CD4-positive, alpha-beta memory T cell (primary cell): ENCODE results near the gene POU2F3. TPM values are rescaled to one million over a fixed set of nuclear protein-coding genes. Genes with fewer than 3 reads are reported as not detected.
A peak's percentile ranks its signal among the peaks of the same experiment; 100 is the strongest.
"Not testable (repeated sequence)": the region's sequence is repeated elsewhere in the genome, so short reads cannot be mapped to it uniquely, and the experiment has no call there.

Source experiments
- CTCF ChIA-PET: fragments of 350-600 bp; sonication (Branson Sonifier 250); formaldehyde crosslinking; loops from one replicate; lab custom pipeline; 2021; ENCODE audit warnings: inconsistent platforms; ENCODE audit not compliant: partially characterized antibody; lab: Charles Lee
- POLR2A ChIA-PET: fragments of 350-600 bp; sonication (Branson Sonifier 250); formaldehyde crosslinking; loops from one replicate; lab custom pipeline; 2021; ENCODE audit not compliant: partially characterized antibody; lab: Charles Lee
- DNase-seq, 5 donors: peaks; one replicate each; pipeline versions ENCODE4 v3.0.0 to v3.0.0-alpha.2; 2020 to 2022; ENCODE audit warnings: mixed read lengths in 1 of 5
- H3K27ac ChIP-seq: one replicate; pipeline ENCODE4 v1.7.0; 2013; ENCODE audit warnings: low read depth, low read length
- H3K27me3 ChIP-seq: 2 replicates; pipeline ENCODE4 v1.7.0; 2013; ENCODE audit warnings: mild to moderate bottlenecking, low read length, moderate library complexity; ENCODE audit not compliant: insufficient read depth
- H3K36me3 ChIP-seq: 2 replicates; pipeline ENCODE4 v1.7.0; 2013; ENCODE audit warnings: mild to moderate bottlenecking, low read length, moderate library complexity; ENCODE audit not compliant: insufficient read depth
- H3K4me1 ChIP-seq: 2 replicates; pipeline ENCODE4 v1.7.0; 2013; ENCODE audit warnings: mild to moderate bottlenecking, low read length, moderate library complexity; ENCODE audit not compliant: insufficient read depth
- H3K4me3 ChIP-seq, 2 donors: one replicate each; pipeline ENCODE4 v1.7.0; 2013; ENCODE audit warnings: low read length in 2 of 2, mild to moderate bottlenecking in 1 of 2
- H3K9me3 ChIP-seq, 2 donors: one replicate each; pipeline ENCODE4 v1.7.0; 2013; ENCODE audit warnings: low read length in 2 of 2, control low read depth in 1 of 2; ENCODE audit not compliant: control insufficient read depth in 1 of 2
- H3K27ac Mint-ChIP-seq, 7 donors: one replicate each; pipeline ENCODE4 v1.8.0; 2020 to 2021; ENCODE audit warnings: mixed read lengths in 7 of 7, mild to moderate bottlenecking in 6 of 7, inconsistent platforms in 3 of 7, moderate library complexity in 3 of 7
- H3K27me3 Mint-ChIP-seq, 2 donors: one replicate each; pipeline ENCODE4 v1.8.0; 2020 to 2021; ENCODE audit warnings: mixed read lengths in 2 of 2
- H3K36me3 Mint-ChIP-seq, 2 donors: one replicate each; pipeline ENCODE4 v1.8.0; 2020 to 2021; ENCODE audit warnings: mixed read lengths in 2 of 2, inconsistent platforms in 1 of 2, mild to moderate bottlenecking in 1 of 2
- H3K4me1 Mint-ChIP-seq, 4 donors: one replicate each; pipeline ENCODE4 v1.8.0; 2020 to 2021; ENCODE audit warnings: mixed read lengths in 4 of 4, mild to moderate bottlenecking in 1 of 4
- H3K4me3 Mint-ChIP-seq, 8 donors: one replicate each; pipeline ENCODE4 v1.8.0; 2020 to 2021; ENCODE audit warnings: mixed read lengths in 8 of 8, mild to moderate bottlenecking in 7 of 8, moderate library complexity in 6 of 8, inconsistent platforms in 3 of 8
- H3K9me3 Mint-ChIP-seq, 8 donors: one replicate each; pipeline ENCODE4 v1.8.0; 2020 to 2021; ENCODE audit warnings: mixed read lengths in 8 of 8, mild to moderate bottlenecking in 5 of 8, inconsistent platforms in 3 of 8, moderate library complexity in 1 of 8
- intact Hi-C: fragments of 100-400 bp; cut with micrococcal nuclease; formaldehyde crosslinking; loops from one replicate; pipeline ENCODE4 v1.15.1; 2023
- polyA plus RNA-seq, 2 donors: library from polyadenylated mRNA; unstranded; fragments of 300-500 nt; fragmentation: Illumina TruSeq; gene quantifications; one replicate each; pipeline ENCODE4 v1.2.3, GENCODE V29; 2021
- total RNA-seq, 2 experiments: library from RNA; stranded (reverse); gene quantifications; one replicate each; pipeline ENCODE4 v1.2.3, GENCODE V29; 2021

The POU2F3 gene
- total and polyA plus RNA-seq, 4 experiments from 2014 or later: not detected

GRCh38 chr11:120273432-120273831 is 33.5 kb downstream of the POU2F3 start:
- Histone ChIP-seq H3K4me3 (no peak overlapping the region), H3K4me1 (no peaks in the 10 kb centered on the region), H3K27ac (no peak overlapping the region), H3K9me3 (no peaks in the 10 kb centered on the region), H3K36me3 (no peaks in the 10 kb centered on the region), H3K27me3 (no peaks in the 10 kb centered on the region)
- no peaks in the 10 kb centered on the region for H3K4me1 Mint-ChIP-seq
- H3K4me3 Mint-ChIP-seq: no peak overlapping the region
- H3K9me3 Mint-ChIP-seq: no peaks in the 10 kb centered on the region
- no peak overlapping the region for H3K27ac Mint-ChIP-seq
- no peaks in the 10 kb centered on the region for H3K36me3 Mint-ChIP-seq
- POLR2A ChIA-PET: no interaction called here
- CTCF ChIA-PET: no interaction called here
- peaks cover 6 to 21% of the 10 kb centered on the region in 2 donors for H3K27me3 Mint-ChIP-seq
- no peak for DNase-seq
- intact Hi-C loops: no loop called here

DNA sequence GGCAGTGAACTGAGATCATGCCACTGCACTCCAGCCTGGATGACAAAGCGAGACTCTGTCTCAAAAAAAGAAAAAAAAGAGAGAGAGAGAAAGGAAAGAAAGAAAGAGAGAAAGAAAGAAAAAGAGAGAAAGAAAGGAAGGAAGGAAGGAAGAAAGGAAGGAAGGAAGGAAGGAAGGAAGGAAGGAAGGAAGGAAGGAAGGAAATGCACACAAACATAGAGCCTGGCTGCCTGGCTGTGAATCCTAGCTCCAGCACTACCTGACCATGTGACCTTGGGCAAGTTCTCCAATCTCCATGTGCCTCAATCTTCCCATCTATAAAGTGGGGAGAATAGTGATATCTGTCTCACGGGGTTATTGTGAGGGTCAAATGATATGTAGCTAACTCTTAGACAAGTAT is 34.0 kb downstream of the POU2F3 start:
- H3K9me3 Mint-ChIP-seq, H3K27ac ChIP-seq, H3K4me1 ChIP-seq, H3K27ac Mint-ChIP-seq, H3K36me3 Mint-ChIP-seq, intact Hi-C loops, POLR2A ChIA-PET, H3K27me3 ChIP-seq, H3K4me1 Mint-ChIP-seq, H3K36me3 ChIP-seq, H3K4me3 ChIP-seq, DNase-seq, CTCF ChIA-PET, H3K9me3 ChIP-seq, H3K4me3 Mint-ChIP-seq: not testable (repeated sequence)
- H3K27me3 Mint-ChIP-seq: peaks cover 6 to 23% of the 10 kb centered on the region in 2 donors

DNA sequence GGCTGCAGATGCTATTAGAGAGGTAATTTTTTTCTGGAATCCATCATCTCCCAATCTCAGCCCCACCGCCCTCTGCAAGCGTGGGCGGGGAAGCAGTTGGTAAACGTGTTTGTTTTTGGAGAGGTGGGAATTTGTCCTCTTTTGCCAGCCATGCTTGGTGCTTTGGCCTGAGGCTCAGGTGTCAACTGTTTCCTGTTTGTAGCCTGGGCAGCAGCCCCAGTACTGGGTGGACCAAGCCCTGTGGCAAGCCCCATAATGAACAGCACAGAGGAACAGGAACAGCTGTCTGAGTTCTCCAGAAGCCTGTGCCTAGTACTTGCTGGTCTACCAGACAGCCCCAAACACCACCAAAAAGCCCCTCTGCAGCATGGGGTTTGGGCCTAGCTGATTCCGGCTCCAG is 39.6 kb downstream of the POU2F3 start:
- H3K36me3 Mint-ChIP-seq: no peaks in the 10 kb centered on the region
- no peaks in the 10 kb centered on the region for H3K4me1 Mint-ChIP-seq
- no peaks in the 10 kb centered on the region for H3K9me3 ChIP-seq
- intact Hi-C loops: no loop called here
- no peaks in the 10 kb centered on the region for H3K9me3 Mint-ChIP-seq
- H3K36me3 ChIP-seq: no peaks in the 10 kb centered on the region
- H3K27ac Mint-ChIP-seq: no peak overlapping the region
- no peak overlapping the region for H3K4me3 Mint-ChIP-seq
- H3K27me3 Mint-ChIP-seq: peaks cover 0 to 7% of the 10 kb centered on the region in 2 donors
- no peak overlapping the region for H3K27ac ChIP-seq
- ChIA-PET CTCF (interaction anchor here (1.0 kb wide), 1 partner anchor 24 kb away, joined by 5 read pairs; no protein-coding TSS in a partner anchor), POLR2A (no interaction called here)
- DNase-seq: no peak
- H3K4me1 ChIP-seq: no peaks in the 10 kb centered on the region
- H3K27me3 ChIP-seq: no peaks in the 10 kb centered on the region
- H3K4me3 ChIP-seq: no peak overlapping the region

GRCh38 chr11:120280600-120281051 is 40.7 kb downstream of the POU2F3 start:
- no peaks in the 10 kb centered on the region for H3K36me3 Mint-ChIP-seq
- H3K4me3 ChIP-seq: no peak overlapping the region
- peaks cover 0 to 1% of the 10 kb centered on the region in 2 donors for H3K27me3 Mint-ChIP-seq
- no peaks in the 10 kb centered on the region for H3K4me1 ChIP-seq
- no peak for DNase-seq
- H3K36me3 ChIP-seq: no peaks in the 10 kb centered on the region
- no peaks in the 10 kb centered on the region for H3K27me3 ChIP-seq
- H3K9me3 Mint-ChIP-seq: no peaks in the 10 kb centered on the region
- ChIA-PET POLR2A (no interaction called here), CTCF (no interaction called here)
- no peak overlapping the region for H3K27ac ChIP-seq
- H3K9me3 ChIP-seq: no peaks in the 10 kb centered on the region
- H3K4me3 Mint-ChIP-seq: no peak overlapping the region
- no peak overlapping the region for H3K27ac Mint-ChIP-seq
- H3K4me1 Mint-ChIP-seq: no peaks in the 10 kb centered on the region
- intact Hi-C loops: no loop called here

- Histone ChIP-seq H3K27me3 (no peaks in the 10 kb centered on the region), H3K4me3 (no peak overlapping the region), H3K9me3 (no peaks in the 10 kb centered on the region), H3K4me1 (no peaks in the 10 kb centered on the region), H3K27ac (no peak overlapping the region), H3K36me3 (no peaks in the 10 kb centered on the region)
- no peak for DNase-seq
- no peak overlapping the region for H3K4me3 Mint-ChIP-seq
- ChIA-PET CTCF (no interaction called here), POLR2A (no interaction called here)
- intact Hi-C loops: no loop called here
- H3K27ac Mint-ChIP-seq: peak overlapping the region in 1 of 7 donors; percentile 24
- no peaks in the 10 kb centered on the region for H3K4me1 Mint-ChIP-seq
- H3K9me3 Mint-ChIP-seq: no peaks in the 10 kb centered on the region
- no peaks in the 10 kb centered on the region for H3K36me3 Mint-ChIP-seq
- H3K27me3 Mint-ChIP-seq: peaks cover 0 to 1% of the 10 kb centered on the region in 2 donors
These were observed 41.3 kb downstream of the POU2F3 start for GRCh38 chr11:120281143-120281795.

DNA sequence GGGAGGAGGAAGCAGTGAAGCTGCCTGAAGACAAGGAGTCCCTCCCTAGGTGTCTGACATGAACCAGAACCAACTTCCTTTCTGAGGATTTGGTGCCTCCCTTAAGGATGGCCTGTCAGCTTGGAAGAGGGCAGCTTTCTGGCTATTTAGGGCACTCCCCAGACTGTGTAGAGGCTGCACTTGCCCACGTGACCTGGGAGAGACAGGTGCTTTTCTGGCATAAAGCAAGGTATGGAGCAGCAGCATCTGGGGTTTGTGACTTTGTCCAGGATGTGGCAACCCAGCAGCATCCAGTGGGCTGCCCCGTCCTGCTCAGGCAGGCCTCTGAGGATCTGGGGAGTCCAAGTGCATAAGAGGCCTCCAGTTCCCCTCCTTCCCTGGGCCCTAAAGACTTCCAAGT is 43.2 kb downstream of the POU2F3 start:
- no peak overlapping the region for H3K4me3 Mint-ChIP-seq
- ChIA-PET POLR2A (no interaction called here), CTCF (no interaction called here)
- no peaks in the 10 kb centered on the region for H3K9me3 Mint-ChIP-seq
- H3K4me3 ChIP-seq: no peak overlapping the region
- H3K4me1 ChIP-seq: no peaks in the 10 kb centered on the region
- peaks cover 0 to 1% of the 10 kb centered on the region in 2 donors for H3K27me3 Mint-ChIP-seq
- intact Hi-C loops: no loop called here
- no peak for DNase-seq
- no peak overlapping the region for H3K27ac ChIP-seq
- no peaks in the 10 kb centered on the region for H3K27me3 ChIP-seq
- H3K4me1 Mint-ChIP-seq: no peaks in the 10 kb centered on the region
- no peaks in the 10 kb centered on the region for H3K36me3 ChIP-seq
- no peaks in the 10 kb centered on the region for H3K36me3 Mint-ChIP-seq
- no peaks in the 10 kb centered on the region for H3K9me3 ChIP-seq
- H3K27ac Mint-ChIP-seq: no peak overlapping the region

GRCh38 chr11:120284272-120284671 is 44.3 kb downstream of the POU2F3 start:
- Histone ChIP-seq H3K9me3 (no peaks in the 10 kb centered on the region), H3K4me1 (no peaks in the 10 kb centered on the region), H3K27me3 (no peaks in the 10 kb centered on the region), H3K27ac (no peak overlapping the region), H3K36me3 (no peaks in the 10 kb centered on the region), H3K4me3 (no peak overlapping the region)
- ChIA-PET POLR2A (no interaction called here), CTCF (no interaction called here)
- Mint-ChIP-seq H3K27ac (no peak overlapping the region), H3K27me3 (peaks cover 3 to 4% of the 10 kb centered on the region in 2 donors), H3K4me3 (no peak overlapping the region), H3K36me3 (no peaks in the 10 kb centered on the region), H3K9me3 (no peaks in the 10 kb centered on the region), H3K4me1 (peaks cover 0 to 1% (median 0%) of the 10 kb centered on the region in 4 donors)
- intact Hi-C loops: no loop called here
- no peak for DNase-seq
